IgD-negative memory B cell (primary cell): Measurements from ENCODE around the gene NUDT8. TPM values are rescaled to one million over a fixed set of nuclear protein-coding genes. Genes with fewer than 3 reads are reported as not detected.
"Not testable (repeated sequence)": the region's sequence is repeated elsewhere in the genome, so short reads cannot be mapped to it uniquely, and the experiment has no call there.

ENCODE experiments used
- H3K27ac Mint-ChIP-seq, 3 donors: one replicate each; pipeline ENCODE4 v1.8.0; 2020 to 2022; ENCODE audit warnings: mild to moderate bottlenecking in 3 of 3, mixed read lengths in 3 of 3, moderate library complexity in 1 of 3
- H3K27me3 Mint-ChIP-seq: one replicate; pipeline ENCODE4 v1.8.0; 2021; ENCODE audit warnings: mixed read lengths
- H3K36me3 Mint-ChIP-seq: one replicate; pipeline ENCODE4 v1.8.0; 2020; ENCODE audit warnings: mild to moderate bottlenecking, mixed read lengths
- H3K4me1 Mint-ChIP-seq, 3 donors: one replicate each; pipeline ENCODE4 v1.8.0; 2020 to 2022; ENCODE audit warnings: mixed read lengths in 3 of 3, mild to moderate bottlenecking in 1 of 3
- H3K4me3 Mint-ChIP-seq, 4 donors: one replicate each; pipeline ENCODE4 v1.8.0; 2020 to 2022; ENCODE audit warnings: mild to moderate bottlenecking in 4 of 4, mixed read lengths in 4 of 4, moderate library complexity in 3 of 4
- H3K9me3 Mint-ChIP-seq, 3 donors: one replicate each; pipeline ENCODE4 v1.8.0; 2020 to 2021; ENCODE audit warnings: mixed read lengths in 3 of 3, mild to moderate bottlenecking in 1 of 3
- polyA plus RNA-seq: library from polyadenylated mRNA; unstranded; fragments of 300-500 nt; fragmentation: Illumina TruSeq; gene quantifications from one replicate; pipeline ENCODE4 v1.2.3, GENCODE V29; 2021

The NUDT8 gene
- polyA plus RNA-seq, 1 donor from 2014 or later = 2.9 TPM

DNA sequence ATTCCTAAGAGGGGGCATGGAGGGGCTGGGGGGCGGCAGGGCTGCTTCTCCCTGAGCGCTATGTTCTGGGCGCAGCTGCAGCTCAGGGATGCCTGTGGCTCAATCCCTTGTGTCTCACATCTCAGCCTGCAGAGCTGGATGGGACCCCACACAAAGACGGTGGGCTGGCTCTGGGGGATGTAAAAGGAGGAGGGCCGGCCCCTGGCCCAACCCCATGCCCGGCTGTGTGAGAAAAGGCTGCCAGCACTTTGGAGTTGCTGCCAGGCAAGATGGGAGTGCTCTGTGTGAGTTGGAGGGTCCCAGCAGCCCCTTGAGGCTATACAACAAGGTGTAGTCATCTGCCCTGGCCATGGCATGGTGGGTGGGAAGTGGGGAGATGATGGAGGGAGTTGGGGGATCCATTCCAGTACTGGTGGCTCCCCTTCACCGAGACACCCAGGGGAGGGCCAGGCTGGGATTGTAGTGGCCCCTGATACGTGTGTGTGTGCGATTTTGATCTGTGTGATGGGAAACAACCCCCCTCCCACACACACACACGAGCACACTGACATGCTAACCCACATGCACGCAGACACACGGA lies 11.1 kb upstream of the NUDT8 start:
- Mint-ChIP-seq H3K27me3 (peaks cover 11% of the 10 kb centered on the region), H3K36me3 (no peaks in the 10 kb centered on the region), H3K4me1 (peaks cover 3 to 10% (median 5%) of the 10 kb centered on the region in 3 donors), H3K27ac (no peak overlapping the region), H3K4me3 (no peak overlapping the region), H3K9me3 (peaks cover 0 to 4% (median 0%) of the 10 kb centered on the region in 3 donors)

- Mint-ChIP-seq H3K4me3 (no peak overlapping the region), H3K9me3 (peaks cover 0 to 4% (median 0%) of the 10 kb centered on the region in 3 donors), H3K36me3 (peaks cover 1% of the 10 kb centered on the region), H3K27ac (no peak overlapping the region), H3K27me3 (peaks cover 11% of the 10 kb centered on the region), H3K4me1 (peaks cover 3 to 10% (median 5%) of the 10 kb centered on the region in 3 donors)
Observed at GRCh38 chr11:67640021-67640757, 10.5 kb upstream of the NUDT8 start.

GRCh38 chr11:67639438-67639859 lies 9.7 kb upstream of the NUDT8 start, which contains the start of gene TBX10:
Gene TBX10, minus strand, starts transcription at chr11:67639763. Its CDS starts 291 bp downstream, at chr11:67639472.
- Mint-ChIP-seq H3K4me3 (peak within 1 kb of the TSS in 1 of 4 donors; percentile 45), H3K27me3 (peaks cover 11% of the 10 kb centered on the region)

DNA sequence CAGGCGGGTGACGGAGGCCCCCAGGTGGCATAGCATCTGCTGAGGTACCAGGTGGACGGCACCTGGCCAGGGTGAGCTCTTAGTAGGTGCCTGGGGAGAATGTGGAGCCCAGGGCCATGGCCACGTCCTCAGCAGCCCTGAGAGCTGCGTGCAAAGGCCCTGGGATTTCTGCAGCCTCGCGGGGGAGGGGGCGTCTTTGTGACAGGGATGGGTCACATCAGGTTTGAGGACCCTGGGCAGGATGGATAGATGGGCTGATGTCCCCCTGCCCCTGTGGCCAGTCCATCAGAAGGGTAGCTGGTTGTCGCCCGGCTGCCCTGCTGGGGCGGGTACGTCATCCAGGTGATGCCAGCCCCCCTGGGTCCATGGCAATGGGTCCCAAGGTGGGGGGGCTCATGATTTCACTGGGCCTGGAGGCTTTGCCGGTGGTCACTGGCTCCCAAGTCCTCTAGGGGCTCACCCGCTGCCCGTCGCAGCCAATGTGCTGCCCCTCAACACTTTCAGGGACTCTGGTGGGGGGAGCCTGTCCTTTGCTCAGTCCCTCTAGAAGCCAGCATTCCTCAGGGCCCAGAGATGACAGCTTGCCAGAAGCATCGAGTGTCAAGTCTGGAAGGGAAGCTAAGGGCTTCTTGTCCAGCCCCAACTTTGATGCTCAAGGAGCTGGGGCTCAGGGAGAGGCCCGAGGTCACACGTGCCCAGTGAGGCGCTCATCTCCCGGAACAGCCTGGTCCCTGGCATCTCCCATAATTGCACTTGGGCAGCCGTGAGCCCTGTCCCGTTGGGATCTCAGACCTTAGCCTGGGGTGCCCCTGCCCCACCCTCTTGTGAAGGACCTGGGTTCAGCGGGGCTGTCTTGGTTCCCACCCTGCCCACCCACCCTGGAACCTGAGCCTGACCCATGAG lies 9.0 kb upstream of the NUDT8 start:
- Mint-ChIP-seq H3K27ac (no peak overlapping the region), H3K9me3 (peaks cover 0 to 2% (median 0%) of the 10 kb centered on the region in 3 donors), H3K27me3 (peaks cover 8% of the 10 kb centered on the region), H3K4me1 (peaks cover 0 to 4% (median 3%) of the 10 kb centered on the region in 3 donors), H3K4me3 (peak overlapping the region in 1 of 4 donors; percentile 45), H3K36me3 (peaks cover 1% of the 10 kb centered on the region)

More at GRCh38 chr11:67639438-67639859, 9.7 kb upstream of the NUDT8 start, which contains the start of gene TBX10:
- Mint-ChIP-seq H3K4me1 (peaks cover 3 to 6% (median 5%) of the 10 kb centered on the region in 3 donors), H3K36me3 (peaks cover 1% of the 10 kb centered on the region), H3K9me3 (peaks cover 0 to 4% (median 0%) of the 10 kb centered on the region in 3 donors), H3K27ac (no peak within 1 kb of the TSS)

GRCh38 chr11:67637441-67637840 lies 7.7 kb upstream of the NUDT8 start:
- H3K4me3 Mint-ChIP-seq, H3K9me3 Mint-ChIP-seq, H3K4me1 Mint-ChIP-seq, H3K36me3 Mint-ChIP-seq, H3K27me3 Mint-ChIP-seq: not testable (repeated sequence)
- H3K27ac Mint-ChIP-seq = peak overlapping the region in 1 of 3 donors; percentile 14

GRCh38 chr11:67636962-67637361 lies 7.2 kb upstream of the NUDT8 start:
- no peak overlapping the region for H3K4me3 Mint-ChIP-seq
- no peaks in the 10 kb centered on the region for H3K9me3 Mint-ChIP-seq
- H3K4me1 Mint-ChIP-seq = peaks cover 0 to 5% (median 3%) of the 10 kb centered on the region in 3 donors
- peaks cover 5% of the 10 kb centered on the region for H3K27me3 Mint-ChIP-seq
- H3K36me3 Mint-ChIP-seq = peaks cover 1% of the 10 kb centered on the region
- H3K27ac Mint-ChIP-seq = no peak overlapping the region

- no peaks in the 10 kb centered on the region for H3K9me3 Mint-ChIP-seq
- H3K27me3 Mint-ChIP-seq = peaks cover 3% of the 10 kb centered on the region
- H3K36me3 Mint-ChIP-seq = peaks cover 1% of the 10 kb centered on the region
- H3K27ac Mint-ChIP-seq = no peak overlapping the region
- H3K4me1 Mint-ChIP-seq = peaks cover 0 to 9% (median 7%) of the 10 kb centered on the region in 3 donors
- peak overlapping the region in 1 of 4 donors; percentile 53 for H3K4me3 Mint-ChIP-seq
Observed at GRCh38 chr11:67635231-67635521, 5.4 kb upstream of the NUDT8 start.

GRCh38 chr11:67634366-67635230 lies 4.9 kb upstream of the NUDT8 start:
- peaks cover 0 to 9% (median 7%) of the 10 kb centered on the region in 3 donors for H3K4me1 Mint-ChIP-seq
- no peak overlapping the region for H3K27ac Mint-ChIP-seq
- H3K9me3 Mint-ChIP-seq = no peaks in the 10 kb centered on the region
- H3K4me3 Mint-ChIP-seq = no peak overlapping the region
- H3K36me3 Mint-ChIP-seq = peaks cover 1% of the 10 kb centered on the region
- no peaks in the 10 kb centered on the region for H3K27me3 Mint-ChIP-seq

- Mint-ChIP-seq H3K4me3 (peak overlapping the region in 1 of 4 donors; percentile 35), H3K36me3 (peaks cover 1% of the 10 kb centered on the region), H3K4me1 (peaks cover 0 to 9% (median 7%) of the 10 kb centered on the region in 3 donors), H3K27me3 (no peaks in the 10 kb centered on the region), H3K27ac (peak overlapping the region in 1 of 3 donors; percentile 39), H3K9me3 (no peaks in the 10 kb centered on the region)
Observed at GRCh38 chr11:67633758-67634365, 4.1 kb upstream of the NUDT8 start.

- H3K27ac Mint-ChIP-seq = peak overlapping the region in 1 of 3 donors; percentile 39
- no peaks in the 10 kb centered on the region for H3K27me3 Mint-ChIP-seq
- peak overlapping the region in 1 of 4 donors; percentile 63 for H3K4me3 Mint-ChIP-seq
Observed at GRCh38 chr11:67632982-67633755, 3.4 kb upstream of the NUDT8 start.

DNA sequence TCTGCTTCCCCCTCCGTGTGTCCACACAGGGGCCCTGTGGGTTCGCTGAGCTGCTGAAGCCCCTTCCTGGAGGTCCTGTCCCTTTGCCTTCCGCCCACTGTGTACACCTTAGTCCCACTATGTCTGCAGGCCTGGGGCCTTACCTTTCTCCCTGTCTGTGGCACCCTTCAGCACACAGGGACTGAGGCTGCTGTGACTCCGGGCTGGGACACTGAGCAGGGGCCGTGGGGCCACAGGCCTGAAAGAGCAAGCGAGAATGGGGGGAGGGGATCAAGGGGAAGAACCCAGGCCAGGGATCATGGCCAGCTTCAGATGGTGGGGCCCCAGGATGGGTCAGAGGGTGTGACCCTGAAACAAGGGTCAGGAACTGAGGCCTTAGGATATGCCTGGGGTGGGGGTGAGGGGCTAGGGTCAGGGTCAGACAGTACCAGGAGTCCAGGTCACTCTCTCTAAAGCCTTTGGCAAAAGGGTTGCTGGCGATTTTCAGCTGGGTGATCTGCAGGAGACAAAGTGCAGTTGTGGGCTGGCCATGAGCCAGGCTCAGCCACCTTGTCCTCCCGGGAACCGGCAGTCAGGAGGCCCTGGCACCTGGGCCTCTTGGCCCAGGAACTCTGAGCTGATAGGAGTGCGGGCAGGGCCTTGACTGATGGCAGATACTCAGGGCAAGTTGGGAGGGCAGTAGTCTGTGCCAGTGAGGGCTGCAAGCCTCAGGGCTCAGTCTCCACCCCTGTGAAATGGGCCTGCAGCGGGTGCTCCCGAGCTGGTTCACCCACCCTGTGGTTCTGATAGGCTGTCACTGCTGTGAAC lies 2.6 kb upstream of the NUDT8 start:
- H3K27ac Mint-ChIP-seq = peak overlapping the region in 2 of 3 donors; percentile 8 to 23
- H3K36me3 Mint-ChIP-seq = peaks cover 1% of the 10 kb centered on the region
- H3K27me3 Mint-ChIP-seq = no peaks in the 10 kb centered on the region
- H3K4me1 Mint-ChIP-seq = peaks cover 0 to 9% (median 6%) of the 10 kb centered on the region in 3 donors
- H3K9me3 Mint-ChIP-seq = no peaks in the 10 kb centered on the region
- peak overlapping the region in 3 of 4 donors; percentile 17 to 83 (median 63) for H3K4me3 Mint-ChIP-seq

More at GRCh38 chr11:67632982-67633755, 3.4 kb upstream of the NUDT8 start:
- peaks cover 0 to 9% (median 7%) of the 10 kb centered on the region in 3 donors for H3K4me1 Mint-ChIP-seq
- no peaks in the 10 kb centered on the region for H3K9me3 Mint-ChIP-seq
- H3K36me3 Mint-ChIP-seq = peaks cover 1% of the 10 kb centered on the region

DNA sequence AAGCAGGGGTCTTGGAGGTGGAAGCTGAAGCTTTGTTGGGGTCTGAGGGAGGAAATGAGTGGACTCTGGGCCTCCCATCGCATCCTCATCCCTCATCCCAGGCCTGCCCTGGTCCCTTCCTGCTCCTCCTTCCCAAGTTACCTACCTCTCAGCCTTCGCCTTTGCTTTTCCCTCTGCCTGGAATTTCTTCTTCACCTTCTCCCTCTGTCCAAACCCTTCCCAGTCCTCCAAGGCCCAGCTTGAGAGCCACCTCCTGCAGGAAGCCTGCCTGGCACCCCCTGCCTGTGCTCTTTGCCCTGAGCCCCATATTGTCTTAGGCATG lies 2.1 kb upstream of the NUDT8 start:
- peak overlapping the region in 1 of 4 donors; percentile 83 for H3K4me3 Mint-ChIP-seq
- H3K4me1 Mint-ChIP-seq = peaks cover 0 to 7% (median 3%) of the 10 kb centered on the region in 3 donors
- H3K9me3 Mint-ChIP-seq = no peaks in the 10 kb centered on the region
- H3K36me3 Mint-ChIP-seq = peaks cover 1% of the 10 kb centered on the region
- H3K27me3 Mint-ChIP-seq = no peaks in the 10 kb centered on the region
- peak overlapping the region in 2 of 3 donors; percentile 8 to 23 for H3K27ac Mint-ChIP-seq
